Breast epithelium (tissue), 4 donors: ENCODE data around the gene ZIC4. TPM values are rescaled to one million over a fixed set of nuclear protein-coding genes. Genes with fewer than 3 reads are reported as not detected.
A peak's percentile ranks its signal among the peaks of the same experiment; 100 is the strongest.

Experiments used
- DNase-seq, 2 donors: peaks; one replicate each; pipeline ENCODE4 v3.0.0-alpha.2; 2019; ENCODE audit warnings: low spot score in 2 of 2
- H3K27ac ChIP-seq, 2 donors: fragments of 200-600 bp; sonication (generic) in 1 of 2; one replicate each; pipeline ENCODE4 v1.5.1; 2016 to 2019; ENCODE audit warnings: mild to moderate bottlenecking in 1 of 2
- H3K27me3 ChIP-seq, 2 donors: fragments of 200-600 bp; sonication (generic) in 1 of 2; one replicate each; pipeline versions ENCODE4 v1.5.1 to v1.6.0; 2017 to 2019; ENCODE audit warnings: control low read depth in 1 of 2, mild to moderate bottlenecking in 1 of 2
- H3K36me3 ChIP-seq: fragments of 200-600 bp; one replicate; pipeline ENCODE4 v1.5.1; 2019
- H3K4me1 ChIP-seq, 2 donors: fragments of 200-600 bp; sonication (generic); one replicate each; pipeline ENCODE4 v1.5.1; 2016 to 2019; ENCODE audit warnings: control low read depth in 1 of 2
- H3K4me3 ChIP-seq, 3 donors: fragments of 200-600 bp; sonication (generic); 1 replicate in 2 of 3; 2 replicates in 1 of 3; pipeline ENCODE4 v1.5.1; 2016 to 2019; ENCODE audit warnings: mild to moderate bottlenecking in 3 of 3, moderate library complexity in 2 of 3
- H3K9me3 ChIP-seq, 2 donors: fragments of 200-600 bp; sonication (generic) in 1 of 2; one replicate each; pipeline ENCODE4 v1.5.1; 2016 to 2019; ENCODE audit warnings: control low read depth in 1 of 2
- CTCF ChIP-seq, 3 donors: fragments of 450-650 bp; IDR thresholded peaks; one replicate each; pipeline ENCODE4 v1.5.1; 2016 to 2017; ENCODE audit warnings: antibody characterized with exemption in 3 of 3, mild to moderate bottlenecking in 3 of 3, moderate library complexity in 3 of 3
- POLR2A ChIP-seq: fragments of 450-650 bp; IDR thresholded peaks from one replicate; pipeline ENCODE4 v1.6.1; 2016; ENCODE audit warnings: antibody characterized with exemption, mild to moderate bottlenecking, moderate library complexity
- POLR2AphosphoS5 ChIP-seq, 3 donors: sonication (generic); formaldehyde crosslinking; IDR thresholded peaks; one replicate each; pipeline ENCODE4 v1.6.1; 2017; ENCODE audit warnings: antibody characterized with exemption in 3 of 3
- intact Hi-C: fragments of 100-400 bp; cut with DNase I; formaldehyde crosslinking; loops from one replicate; pipeline ENCODE4 v1.15.1; 2023; ENCODE audit warnings: low total_unique reads
- total RNA-seq, 3 donors: library from RNA; depleted of rRNA; stranded (reverse); fragments of >200 nt; gene quantifications; one replicate each; pipeline ENCODE4 v1.1.0, GENCODE V29; 2016

The ZIC4 gene
- total RNA-seq, 3 donors from 2014 or later, result under 0.01 to 0.15 TPM; not detected in 1

- Histone ChIP-seq H3K4me3 (peak overlapping the region in 1 of 3 donors; percentile 35), H3K27ac (no peak overlapping the region), H3K9me3 (no peaks in the 10 kb centered on the region), H3K36me3 (no peaks in the 10 kb centered on the region), H3K27me3 (peaks cover 0 to 95% of the 10 kb centered on the region in 2 donors), H3K4me1 (no peaks in the 10 kb centered on the region)
- intact Hi-C loops, result no loop called here
- DNase-seq, result no peak
- TF ChIP-seq CTCF (IDR thresholded peaks at IDR 0.05) (no peak), POLR2A (no peak), POLR2AphosphoS5 (IDR thresholded peaks at IDR 0.05) (no peak)
Measured at GRCh38 chr3:147397155-147397874, 9.0 kb downstream of the ZIC4 start.

GRCh38 chr3:147396712-147397046 lies 9.7 kb downstream of the ZIC4 start:
- no peak for DNase-seq
- TF ChIP-seq POLR2AphosphoS5 (IDR thresholded peaks at IDR 0.05) (no peak), POLR2A (no peak)
- Histone ChIP-seq H3K36me3 (no peaks in the 10 kb centered on the region), H3K27me3 (peaks cover 0 to 95% of the 10 kb centered on the region in 2 donors), H3K4me3 (peak overlapping the region in 1 of 3 donors; percentile 35), H3K9me3 (no peaks in the 10 kb centered on the region), H3K27ac (no peak overlapping the region), H3K4me1 (no peaks in the 10 kb centered on the region)
- intact Hi-C loops, result no loop called here

DNA sequence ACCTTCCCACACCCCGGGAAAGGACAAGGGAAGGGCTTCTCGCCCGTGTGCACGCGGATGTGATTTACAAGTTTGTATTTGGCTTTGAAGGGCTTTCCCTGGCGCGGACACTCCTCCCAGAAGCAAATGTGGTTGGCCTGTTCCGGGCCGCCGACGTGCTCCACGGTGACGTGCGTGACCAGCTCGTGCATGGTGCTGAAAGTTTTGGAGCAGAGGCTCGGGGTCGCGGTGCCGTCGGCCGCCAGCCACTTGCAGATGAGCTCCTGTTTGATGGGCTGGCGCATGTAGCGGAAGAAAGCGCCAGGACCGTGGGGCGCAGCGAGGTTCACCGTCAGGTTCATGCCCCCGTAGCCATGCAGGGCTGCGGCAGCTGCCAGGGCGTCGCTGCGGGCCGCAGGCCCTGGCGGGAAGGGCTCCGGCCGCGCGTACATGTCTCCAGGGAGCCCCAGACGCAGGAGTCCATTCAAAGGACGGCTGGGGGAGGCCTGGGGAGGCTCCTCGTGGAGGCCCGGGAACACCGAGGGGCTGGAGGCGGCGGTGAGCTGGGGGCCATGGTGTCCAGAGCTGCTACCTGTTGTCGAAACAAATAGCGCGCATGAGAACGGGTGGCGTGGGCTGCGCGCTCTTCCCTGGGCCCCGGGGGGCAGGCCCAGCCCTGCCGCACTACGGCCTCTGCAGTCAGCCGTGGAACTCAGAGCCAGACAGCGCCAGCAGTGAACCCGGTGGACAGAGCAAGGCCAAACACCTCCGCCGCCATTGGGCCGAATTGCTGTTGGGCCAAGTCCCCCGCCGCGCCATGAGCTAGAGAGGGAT lies 10.2 kb downstream of the ZIC4 start:
- H3K27me3 ChIP-seq, result peaks cover 0 to 95% of the 10 kb centered on the region in 2 donors
- TF ChIP-seq POLR2AphosphoS5 (IDR thresholded peaks at IDR 0.05) (no peak), CTCF (IDR thresholded peaks at IDR 0.05) (no peak), POLR2A (no peak)
- no peaks in the 10 kb centered on the region for H3K4me1 ChIP-seq
- no peak overlapping the region for H3K27ac ChIP-seq
- H3K9me3 ChIP-seq, result no peaks in the 10 kb centered on the region
- DNase-seq, result no peak
- H3K4me3 ChIP-seq, result peak overlapping the region in 1 of 3 donors; percentile 35
- H3K36me3 ChIP-seq, result no peaks in the 10 kb centered on the region
- intact Hi-C loops, result no loop called here

- intact Hi-C loops, result no loop called here
- H3K4me3 ChIP-seq, result no peak overlapping the region
- no peak for DNase-seq
- no peak overlapping the region for H3K27ac ChIP-seq
- TF ChIP-seq POLR2AphosphoS5 (IDR thresholded peaks at IDR 0.05) (no peak), CTCF (IDR thresholded peaks at IDR 0.05) (no peak), POLR2A (no peak)
- H3K4me1 ChIP-seq, result no peaks in the 10 kb centered on the region
- H3K9me3 ChIP-seq, result no peaks in the 10 kb centered on the region
- peaks cover 0 to 98% of the 10 kb centered on the region in 2 donors for H3K27me3 ChIP-seq
- no peaks in the 10 kb centered on the region for H3K36me3 ChIP-seq
Measured at GRCh38 chr3:147394884-147395225, 11.5 kb downstream of the ZIC4 start.

DNA sequence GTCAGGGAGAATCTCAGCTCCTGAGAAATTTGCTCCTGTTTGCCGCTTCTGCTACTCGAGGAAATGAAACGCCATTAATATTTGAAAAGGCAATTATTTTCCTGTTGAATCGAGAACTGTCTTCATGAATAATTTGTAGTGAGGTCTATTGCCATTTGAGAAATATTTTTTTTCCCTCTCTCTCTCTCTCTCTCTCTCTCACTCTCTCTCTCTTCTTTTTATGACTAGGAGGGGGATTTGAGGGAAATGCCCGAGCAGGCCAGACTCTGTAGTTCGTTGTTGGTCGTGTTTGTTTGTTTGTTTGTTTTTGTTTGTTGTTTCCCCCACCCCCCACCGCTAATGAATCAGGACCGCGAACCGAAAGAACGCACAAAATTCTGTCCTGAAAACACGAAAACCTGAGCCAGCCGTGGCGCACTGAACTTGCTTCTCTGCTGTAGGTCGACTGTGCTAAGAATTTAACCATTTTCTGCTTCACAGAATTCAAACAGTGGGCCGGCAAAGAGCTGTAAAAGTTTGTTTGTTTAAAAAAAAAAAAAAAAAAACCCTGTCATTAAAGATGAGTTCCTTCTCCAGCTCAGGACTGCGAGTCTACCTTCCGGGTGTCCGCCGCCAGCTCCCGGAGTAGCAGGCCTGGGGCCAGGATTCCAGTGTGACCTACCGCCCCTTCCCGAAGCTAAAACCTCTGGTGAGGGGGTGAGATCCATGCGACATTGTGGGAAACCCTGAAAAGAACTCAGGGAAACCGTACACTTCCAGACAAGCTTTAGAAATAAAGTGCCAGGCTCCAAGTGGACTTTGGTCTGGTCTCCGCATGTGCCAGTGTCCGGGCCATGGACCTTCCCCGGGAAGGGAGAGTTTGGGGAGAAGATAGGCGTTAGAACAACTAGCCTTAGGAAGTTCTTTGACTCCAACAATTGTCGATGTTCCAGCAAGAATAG lies 12.1 kb downstream of the ZIC4 start:
- DNase-seq, result no peak
- intact Hi-C loops, result no loop called here
- Histone ChIP-seq H3K9me3 (no peaks in the 10 kb centered on the region), H3K36me3 (no peaks in the 10 kb centered on the region), H3K27ac (no peak overlapping the region), H3K4me3 (peak overlapping the region; percentile 31 to 56 (median 38)), H3K4me1 (no peaks in the 10 kb centered on the region), H3K27me3 (peaks cover 0 to 100% of the 10 kb centered on the region in 2 donors)
- TF ChIP-seq POLR2AphosphoS5 (IDR thresholded peaks at IDR 0.05), result no peak
- no peak for TF ChIP-seq POLR2A
- no peak for TF ChIP-seq CTCF (IDR thresholded peaks at IDR 0.05)
